Naive thymus-derived CD4-positive, alpha-beta T cell (primary cell): ENCODE results near the gene EMX2. TPM values are rescaled to one million over a fixed set of nuclear protein-coding genes. Genes with fewer than 3 reads are reported as not detected.

Experiments
- ATAC-seq: fragments of 150-1000 bp; cut with Tn5 transposase; 2 replicates; pipeline ENCODE4 v1.10.0; 2021; ENCODE audit warnings: mild to moderate bottlenecking, moderate library complexity
- CTCF ChIA-PET: fragments of 350-600 bp; sonication (Branson Sonifier 250); formaldehyde crosslinking; loops from one replicate; lab custom pipeline; 2021; ENCODE audit warnings: antibody characterized with exemption; lab: Charles Lee
- POLR2A ChIA-PET: fragments of 350-600 bp; sonication (Branson Sonifier 250); formaldehyde crosslinking; loops from one replicate; lab custom pipeline; 2021; ENCODE audit warnings: antibody characterized with exemption, inconsistent platforms; lab: Charles Lee
- DNase-seq, 9 donors: peaks; one replicate each; pipeline versions ENCODE4 v3.0.0 to v3.0.0-alpha.2; 2020 to 2022; ENCODE audit warnings: mixed read lengths in 1 of 9
- H3K27ac ChIP-seq: one replicate; pipeline ENCODE4 v1.7.0; 2013; ENCODE audit warnings: mild to moderate bottlenecking, low read depth, low read length, moderate library complexity
- H3K27me3 ChIP-seq, 2 donors: one replicate each; pipeline ENCODE4 v1.7.0; 2013; ENCODE audit warnings: low read length in 2 of 2, mild to moderate bottlenecking in 2 of 2, moderate library complexity in 2 of 2; ENCODE audit not compliant: control insufficient read depth in 2 of 2, insufficient read depth in 2 of 2
- H3K36me3 ChIP-seq, 3 experiments: 1 replicate in 2 of 3; 2 replicates in 1 of 3; pipeline ENCODE4 v1.7.0; 2013; ENCODE audit warnings: low read length in 3 of 3, mild to moderate bottlenecking in 3 of 3, moderate library complexity in 1 of 3; ENCODE audit not compliant: insufficient read depth in 3 of 3, control insufficient read depth in 2 of 3
- H3K4me1 ChIP-seq, 2 donors: one replicate each; pipeline ENCODE4 v1.7.0; 2013; ENCODE audit warnings: low read length in 2 of 2, mild to moderate bottlenecking in 2 of 2, moderate library complexity in 1 of 2; ENCODE audit not compliant: control insufficient read depth in 2 of 2, insufficient read depth in 2 of 2
- H3K4me3 ChIP-seq: 2 replicates; pipeline ENCODE4 v1.7.0; 2013; ENCODE audit warnings: mild to moderate bottlenecking, low read length
- H3K9me3 ChIP-seq, 3 experiments: 1 replicate in 2 of 3; 2 replicates in 1 of 3; pipeline ENCODE4 v1.7.0; 2013; ENCODE audit warnings: low read length in 3 of 3; ENCODE audit not compliant: control insufficient read depth in 2 of 3
- H3K27ac Mint-ChIP-seq, 9 donors: one replicate each; pipeline ENCODE4 v1.8.0; 2020 to 2022; ENCODE audit warnings: mixed read lengths in 9 of 9, mild to moderate bottlenecking in 8 of 9, moderate library complexity in 5 of 9, inconsistent platforms in 2 of 9
- H3K27me3 Mint-ChIP-seq, 5 donors: one replicate each; pipeline ENCODE4 v1.8.0; 2021 to 2022; ENCODE audit warnings: mixed read lengths in 5 of 5, mild to moderate bottlenecking in 1 of 5
- H3K36me3 Mint-ChIP-seq, 5 donors: one replicate each; pipeline ENCODE4 v1.8.0; 2020 to 2022; ENCODE audit warnings: mixed read lengths in 5 of 5, mild to moderate bottlenecking in 3 of 5, inconsistent platforms in 1 of 5
- H3K4me1 Mint-ChIP-seq, 7 donors: one replicate each; pipeline ENCODE4 v1.8.0; 2020 to 2022; ENCODE audit warnings: mixed read lengths in 7 of 7, mild to moderate bottlenecking in 3 of 7, inconsistent platforms in 1 of 7
- H3K4me3 Mint-ChIP-seq, 10 donors: one replicate each; pipeline ENCODE4 v1.8.0; 2020 to 2022; ENCODE audit warnings: mild to moderate bottlenecking in 10 of 10, mixed read lengths in 10 of 10, moderate library complexity in 6 of 10, inconsistent platforms in 2 of 10
- H3K9me3 Mint-ChIP-seq, 11 donors: one replicate each; pipeline ENCODE4 v1.8.0; 2020 to 2022; ENCODE audit warnings: mixed read lengths in 11 of 11, mild to moderate bottlenecking in 4 of 11, inconsistent platforms in 1 of 11, moderate library complexity in 1 of 11
- intact Hi-C, 2 donors: fragments of 100-400 bp; cut with micrococcal nuclease; formaldehyde crosslinking; loops; one replicate each; pipeline ENCODE4 v1.15.1; 2023
- polyA plus RNA-seq, 2 donors: library from polyadenylated mRNA; unstranded; fragments of 300-500 nt; fragmentation: Illumina TruSeq; gene quantifications; one replicate each; pipeline ENCODE4 v1.2.3, GENCODE V29; 2021
- total RNA-seq, 6 experiments: library from RNA in 5 of 6; stranded (reverse) in 5 of 6; gene quantifications; 1 replicate in 5 of 6; 2 replicates in 1 of 6; pipeline ENCODE4 v1.2.3 and lab custom pipeline; 2021 to 2026

Gene EMX2
- total and polyA plus RNA-seq, 7 experiments from 2014 or later: not detected

DNA sequence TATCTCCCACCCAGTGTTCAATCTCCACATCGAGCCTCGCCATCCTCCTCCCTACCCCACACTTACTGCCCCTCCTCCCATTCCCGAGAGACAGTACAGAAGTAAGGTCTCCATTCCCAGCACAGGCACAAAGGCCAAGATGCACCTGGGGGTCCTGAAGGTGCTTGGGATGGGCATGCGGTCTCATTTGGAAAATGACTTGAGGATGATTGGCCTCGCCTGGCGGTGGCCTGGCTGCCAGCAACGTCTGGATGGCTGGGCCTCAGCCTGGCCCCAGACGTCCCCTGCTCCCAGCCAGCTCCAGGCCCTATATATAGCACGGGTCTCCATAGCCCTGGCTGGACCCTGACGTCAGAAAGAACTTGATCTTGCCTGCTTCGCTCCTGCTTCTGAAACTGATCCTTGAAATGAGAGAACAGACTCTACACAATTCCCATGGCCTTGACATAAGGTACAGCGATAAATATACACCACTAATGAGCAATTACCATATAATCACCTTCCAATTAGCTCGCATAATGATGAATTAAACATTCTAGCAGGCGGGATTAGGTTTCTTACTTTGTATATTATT is 11.8 kb downstream of the EMX2 start:
- CTCF ChIA-PET: no interaction called here
- H3K4me3 ChIP-seq: no peak overlapping the region
- no peaks in the 10 kb centered on the region for H3K4me1 ChIP-seq
- H3K27me3 Mint-ChIP-seq: peaks cover 63 to 73% (median 72%) of the 10 kb centered on the region in 5 donors
- peaks cover 0 to 5% (median 0%) of the 10 kb centered on the region in 11 donors for H3K9me3 Mint-ChIP-seq
- H3K27ac ChIP-seq: no peak overlapping the region
- H3K36me3 ChIP-seq: no peaks in the 10 kb centered on the region
- peaks cover 0 to 14% (median 0%) of the 10 kb centered on the region in 5 donors for H3K36me3 Mint-ChIP-seq
- intact Hi-C loops: no loop called here
- peaks cover 0 to 8% of the 10 kb centered on the region in 2 donors for H3K27me3 ChIP-seq
- POLR2A ChIA-PET: no interaction called here
- ATAC-seq (no peak), DNase-seq (no peak)
- peaks cover 0 to 19% (median 8%) of the 10 kb centered on the region in 7 donors for H3K4me1 Mint-ChIP-seq
- H3K27ac Mint-ChIP-seq: no peak overlapping the region
- H3K4me3 Mint-ChIP-seq: peak overlapping the region in 1 of 10 donors; percentile 41
- no peaks in the 10 kb centered on the region for H3K9me3 ChIP-seq

DNA sequence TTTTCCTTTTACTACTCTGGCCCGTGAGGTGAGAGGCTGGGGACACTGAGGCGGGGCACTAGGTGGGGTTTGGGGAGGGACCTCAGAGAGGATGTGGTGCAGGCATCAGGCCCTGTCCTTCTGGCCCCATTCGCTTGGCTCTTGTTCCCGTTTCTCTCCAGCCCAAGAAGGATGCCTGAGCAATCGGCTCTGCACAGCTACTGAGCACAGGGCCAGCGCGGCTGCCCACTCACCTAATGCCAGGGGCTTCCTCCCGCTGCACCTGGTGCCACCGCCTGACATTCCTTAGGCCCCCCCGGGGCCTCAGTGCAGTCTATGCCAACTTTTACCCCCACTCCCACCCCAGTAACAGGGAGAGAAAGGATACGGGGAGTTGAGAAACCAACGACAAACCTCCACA is 12.5 kb downstream of the EMX2 start:
- Histone ChIP-seq H3K4me1 (no peaks in the 10 kb centered on the region), H3K4me3 (no peak overlapping the region), H3K9me3 (no peaks in the 10 kb centered on the region), H3K27ac (no peak overlapping the region), H3K36me3 (no peaks in the 10 kb centered on the region), H3K27me3 (peaks cover 0 to 8% of the 10 kb centered on the region in 2 donors)
- Mint-ChIP-seq H3K4me1 (peaks cover 0 to 19% (median 8%) of the 10 kb centered on the region in 7 donors), H3K27me3 (peaks cover 56 to 71% (median 66%) of the 10 kb centered on the region in 5 donors), H3K4me3 (no peak overlapping the region), H3K9me3 (peaks cover 0 to 5% (median 0%) of the 10 kb centered on the region in 11 donors), H3K36me3 (peaks cover 0 to 14% (median 0%) of the 10 kb centered on the region in 5 donors), H3K27ac (no peak overlapping the region)
- intact Hi-C loops: no loop called here
- ATAC-seq: no peak
- ChIA-PET CTCF (no interaction called here), POLR2A (no interaction called here)
- no peak for DNase-seq

DNA sequence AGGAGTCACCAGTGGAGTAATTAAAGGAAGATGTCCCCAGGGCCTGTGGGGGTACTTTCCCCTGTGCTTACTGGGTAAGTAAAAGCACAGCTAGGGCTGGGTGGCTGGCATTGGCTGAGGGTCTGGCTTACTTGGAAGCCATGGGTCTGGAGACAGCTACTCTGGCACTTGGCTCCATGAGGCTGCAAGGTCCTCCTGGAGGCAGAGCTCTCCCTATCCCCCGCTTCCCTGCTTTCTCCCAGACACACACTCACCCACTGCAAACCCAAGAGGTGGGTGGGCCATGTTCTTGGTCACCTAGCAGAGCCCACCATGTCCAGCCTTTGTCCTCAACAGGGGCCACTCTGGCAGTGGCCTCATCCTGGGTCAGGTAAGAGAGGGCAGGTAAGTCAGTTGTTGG is 13.3 kb downstream of the EMX2 start:
- POLR2A ChIA-PET: no interaction called here
- Histone ChIP-seq H3K36me3 (no peaks in the 10 kb centered on the region), H3K27me3 (peaks cover 0 to 4% of the 10 kb centered on the region in 2 donors), H3K4me3 (no peak overlapping the region), H3K4me1 (no peaks in the 10 kb centered on the region), H3K9me3 (no peaks in the 10 kb centered on the region), H3K27ac (no peak overlapping the region)
- Mint-ChIP-seq H3K27me3 (peaks cover 48 to 63% (median 58%) of the 10 kb centered on the region in 5 donors), H3K36me3 (peaks cover 0 to 14% (median 0%) of the 10 kb centered on the region in 5 donors), H3K4me3 (no peak overlapping the region), H3K4me1 (peaks cover 0 to 19% (median 8%) of the 10 kb centered on the region in 7 donors), H3K9me3 (peaks cover 0 to 5% (median 0%) of the 10 kb centered on the region in 11 donors), H3K27ac (no peak overlapping the region)
- DNase-seq (no peak), ATAC-seq (no peak)
- intact Hi-C loops: no loop called here
- CTCF ChIA-PET: no interaction called here

- H3K9me3 Mint-ChIP-seq: peaks cover 0 to 5% (median 0%) of the 10 kb centered on the region in 11 donors
- H3K4me3 Mint-ChIP-seq: no peak overlapping the region
- CTCF ChIA-PET: no interaction called here
- no peak overlapping the region for H3K27ac Mint-ChIP-seq
- peaks cover 0 to 14% (median 0%) of the 10 kb centered on the region in 5 donors for H3K36me3 Mint-ChIP-seq
- ATAC-seq: no peak
- peaks cover 0 to 19% (median 8%) of the 10 kb centered on the region in 7 donors for H3K4me1 Mint-ChIP-seq
- POLR2A ChIA-PET: no interaction called here
- Histone ChIP-seq H3K27ac (no peak overlapping the region), H3K4me1 (no peaks in the 10 kb centered on the region), H3K9me3 (no peaks in the 10 kb centered on the region), H3K4me3 (no peak overlapping the region), H3K27me3 (peaks cover 0 to 4% of the 10 kb centered on the region in 2 donors), H3K36me3 (no peaks in the 10 kb centered on the region)
- intact Hi-C loops: no loop called here
- no peak for DNase-seq
- peaks cover 43 to 58% (median 53%) of the 10 kb centered on the region in 5 donors for H3K27me3 Mint-ChIP-seq
Measured at GRCh38 chr10:117556356-117556755, 13.8 kb downstream of the EMX2 start.

DNA sequence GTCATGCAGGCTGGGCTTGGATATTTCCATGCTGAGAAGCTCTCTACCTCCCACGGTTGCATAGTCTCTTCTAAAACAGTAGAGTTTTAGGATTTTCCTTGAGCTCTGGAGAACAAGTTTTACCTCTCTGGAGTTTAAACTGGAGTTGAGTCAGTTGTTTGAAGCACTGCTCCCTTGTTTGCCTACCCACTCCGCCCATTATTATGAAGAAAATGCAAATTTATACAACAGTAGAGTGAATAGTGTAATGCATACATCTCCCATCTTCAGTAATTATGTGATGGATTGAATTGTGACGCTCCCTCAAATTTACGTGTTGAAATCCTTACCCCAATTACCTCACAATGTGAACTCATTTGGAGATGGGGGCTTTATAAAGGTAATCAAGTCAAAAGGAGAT is 17.2 kb downstream of the EMX2 start:
- H3K36me3 ChIP-seq: no peaks in the 10 kb centered on the region
- no peak for ATAC-seq
- Mint-ChIP-seq H3K4me3 (no peak overlapping the region), H3K27me3 (peaks cover 15 to 40% (median 30%) of the 10 kb centered on the region in 5 donors), H3K9me3 (no peaks in the 10 kb centered on the region), H3K4me1 (no peaks in the 10 kb centered on the region), H3K36me3 (no peaks in the 10 kb centered on the region), H3K27ac (no peak overlapping the region)
- no peak for DNase-seq
- H3K9me3 ChIP-seq: no peaks in the 10 kb centered on the region
- intact Hi-C loops: no loop called here
- H3K27ac ChIP-seq: no peak overlapping the region
- ChIA-PET CTCF (no interaction called here), POLR2A (no interaction called here)
- no peak overlapping the region for H3K4me3 ChIP-seq
- H3K4me1 ChIP-seq: no peaks in the 10 kb centered on the region
- no peaks in the 10 kb centered on the region for H3K27me3 ChIP-seq

GRCh38 chr10:117560942-117561341 is 18.4 kb downstream of the EMX2 start:
- H3K4me3 Mint-ChIP-seq: no peak overlapping the region
- H3K4me1 ChIP-seq: no peaks in the 10 kb centered on the region
- CTCF ChIA-PET: no interaction called here
- H3K9me3 ChIP-seq: no peaks in the 10 kb centered on the region
- H3K36me3 ChIP-seq: no peaks in the 10 kb centered on the region
- intact Hi-C loops: no loop called here
- H3K4me3 ChIP-seq: no peak overlapping the region
- H3K36me3 Mint-ChIP-seq: no peaks in the 10 kb centered on the region
- ATAC-seq (no peak), DNase-seq (no peak)
- no peak overlapping the region for H3K27ac Mint-ChIP-seq
- H3K4me1 Mint-ChIP-seq: no peaks in the 10 kb centered on the region
- no peaks in the 10 kb centered on the region for H3K27me3 ChIP-seq
- H3K27me3 Mint-ChIP-seq: peaks cover 4 to 33% (median 25%) of the 10 kb centered on the region in 5 donors
- no peak overlapping the region for H3K27ac ChIP-seq
- POLR2A ChIA-PET: no interaction called here
- H3K9me3 Mint-ChIP-seq: no peaks in the 10 kb centered on the region

DNA sequence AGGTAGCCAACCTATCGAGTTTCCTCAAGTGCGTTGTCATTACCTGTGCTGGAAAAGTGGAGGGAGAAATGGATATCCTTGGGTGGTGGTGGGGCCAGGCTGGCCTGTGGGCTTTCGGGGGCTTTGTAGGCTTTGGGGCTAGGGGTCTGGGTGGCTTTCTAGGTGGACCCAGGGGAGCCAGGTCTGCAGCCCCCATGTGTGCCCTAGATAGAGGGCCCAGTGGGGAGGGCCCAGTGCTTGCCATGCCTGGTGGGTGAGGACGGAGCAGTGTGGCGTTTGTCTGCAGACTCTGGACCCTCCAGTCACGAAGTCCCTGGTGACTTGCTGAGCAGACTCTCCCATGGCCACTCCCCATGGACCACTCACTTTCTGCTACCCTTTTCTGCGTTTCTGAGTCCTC is 19.7 kb downstream of the EMX2 start:
- Histone ChIP-seq H3K27me3 (no peaks in the 10 kb centered on the region), H3K9me3 (no peaks in the 10 kb centered on the region), H3K27ac (no peak overlapping the region), H3K4me1 (no peaks in the 10 kb centered on the region), H3K4me3 (no peak overlapping the region), H3K36me3 (no peaks in the 10 kb centered on the region)
- Mint-ChIP-seq H3K4me3 (no peak overlapping the region), H3K36me3 (no peaks in the 10 kb centered on the region), H3K27me3 (peaks cover 0 to 27% (median 21%) of the 10 kb centered on the region in 5 donors), H3K27ac (no peak overlapping the region), H3K9me3 (no peaks in the 10 kb centered on the region), H3K4me1 (no peaks in the 10 kb centered on the region)
- ATAC-seq: no peak
- DNase-seq: no peak
- ChIA-PET POLR2A (no interaction called here), CTCF (no interaction called here)
- intact Hi-C loops: no loop called here
